AG04450 (cell line): ENCODE results near the gene LRMDA. TPM values are rescaled to one million over a fixed set of nuclear protein-coding genes. Genes with fewer than 3 reads are reported as not detected.
A peak's percentile ranks its signal among the peaks of the same experiment; 100 is the strongest.

ENCODE experiments used
- CTCF ChIA-PET: fragments of 300-600, 350-600 bp; formaldehyde crosslinking; extraction: SDS; loops from one replicate; lab custom pipeline; 2022; ENCODE audit warnings: antibody characterized with exemption, inconsistent platforms; lab: Charles Lee
- POLR2A ChIA-PET: fragments of 350-600 bp; formaldehyde crosslinking; extraction: SDS; loops from one replicate; lab custom pipeline; 2021; ENCODE audit warnings: antibody characterized with exemption, inconsistent platforms; lab: Yijun Ruan, JAX
- DNase-seq: peaks from one replicate; pipeline ENCODE4 v3.0.0-alpha.2; 2011; ENCODE audit warnings: low read depth, low spot score
- H3K27ac ChIP-seq: one replicate; pipeline ENCODE4 v1.5.1; 2012; ENCODE audit warnings: low read depth, low read length, control low read depth
- H3K27me3 ChIP-seq: one replicate; pipeline ENCODE4 v1.6.0; 2012; ENCODE audit warnings: low read length; ENCODE audit not compliant: control insufficient read depth, insufficient read depth
- H3K4me3 ChIP-seq: 2 replicates; pipeline ENCODE4 v1.5.1; 2011; ENCODE audit warnings: mild to moderate bottlenecking, low read depth, low read length, control low read depth
- H3K9me3 ChIP-seq: 2 replicates; pipeline ENCODE4 v1.5.1; 2012; ENCODE audit warnings: low read length; ENCODE audit not compliant: control insufficient read depth, insufficient read depth
- CTCF ChIP-seq: IDR thresholded peaks from 2 replicates; pipeline ENCODE4 v1.5.1; 2011; ENCODE audit warnings: low read depth, low read length, control low read depth, inconsistent platforms
- polyA plus RNA-seq: library from polyadenylated mRNA; depleted of rRNA; stranded (reverse); fragments of >200 nt; gene quantifications from 2 replicates; pipeline ENCODE4 v1.2.3, GENCODE V29; 2011

Gene LRMDA
- polyA plus RNA-seq, 1 experiment, result 0.12 TPM

DNA sequence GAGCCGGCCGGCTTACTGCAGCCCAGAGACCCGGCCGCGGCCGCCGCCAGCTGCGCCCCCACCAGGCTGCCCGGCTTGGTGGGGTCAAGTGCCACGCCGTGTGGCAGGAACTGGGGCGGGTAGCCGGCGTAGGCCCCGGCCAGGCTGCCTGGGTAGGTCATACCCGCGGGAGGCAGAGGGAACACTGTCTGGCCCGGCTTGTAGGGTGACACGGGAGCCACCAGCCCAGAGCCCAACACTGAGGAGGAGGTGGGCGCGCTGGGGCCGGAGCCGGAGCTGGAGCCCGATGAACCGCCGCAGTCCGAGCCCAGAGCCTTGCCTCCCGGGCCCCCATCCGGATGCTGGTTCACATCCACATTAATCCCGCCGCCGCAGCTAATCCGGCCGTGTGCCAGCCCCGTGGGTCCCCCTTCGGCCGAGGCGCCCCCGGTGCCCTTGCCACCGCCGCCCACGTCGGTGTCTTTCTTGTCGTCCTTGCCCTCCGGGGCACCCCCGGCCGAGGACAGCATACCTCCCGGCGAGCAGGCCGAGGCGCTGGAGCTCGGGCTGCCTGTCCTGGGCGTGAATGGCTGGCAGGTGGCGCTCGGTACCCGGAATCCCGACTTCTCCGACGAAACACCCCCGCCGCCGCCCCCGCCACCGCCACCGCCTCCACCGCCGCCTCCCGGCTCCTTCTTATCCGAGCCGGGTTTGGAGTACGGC, 31.8 kb upstream of the LRMDA start:
- CTCF ChIA-PET, result interaction anchor here (0.6 to 3.9 kb wide), 3 partner anchors 425 to 836 kb away, joined by 3 to 13 read pairs (median 3); no protein-coding TSS in a partner anchor
- TF ChIP-seq CTCF, result peak; percentile 39
- Histone ChIP-seq H3K9me3 (peaks cover 5% of the 10 kb centered on the region; the same call in 1 of the 2 replicates), H3K27ac (peak overlapping the region; percentile 88), H3K27me3 (peaks cover 17% of the 10 kb centered on the region), H3K4me3 (peak overlapping the region; percentile 100)
- DNase-seq, result no peak
- POLR2A ChIA-PET, result interaction anchor here (0.6 to 2.3 kb wide), 3 partner anchors 63 to 853 kb away, joined by 4 to 7 read pairs (median 7); no protein-coding TSS in a partner anchor

DNA sequence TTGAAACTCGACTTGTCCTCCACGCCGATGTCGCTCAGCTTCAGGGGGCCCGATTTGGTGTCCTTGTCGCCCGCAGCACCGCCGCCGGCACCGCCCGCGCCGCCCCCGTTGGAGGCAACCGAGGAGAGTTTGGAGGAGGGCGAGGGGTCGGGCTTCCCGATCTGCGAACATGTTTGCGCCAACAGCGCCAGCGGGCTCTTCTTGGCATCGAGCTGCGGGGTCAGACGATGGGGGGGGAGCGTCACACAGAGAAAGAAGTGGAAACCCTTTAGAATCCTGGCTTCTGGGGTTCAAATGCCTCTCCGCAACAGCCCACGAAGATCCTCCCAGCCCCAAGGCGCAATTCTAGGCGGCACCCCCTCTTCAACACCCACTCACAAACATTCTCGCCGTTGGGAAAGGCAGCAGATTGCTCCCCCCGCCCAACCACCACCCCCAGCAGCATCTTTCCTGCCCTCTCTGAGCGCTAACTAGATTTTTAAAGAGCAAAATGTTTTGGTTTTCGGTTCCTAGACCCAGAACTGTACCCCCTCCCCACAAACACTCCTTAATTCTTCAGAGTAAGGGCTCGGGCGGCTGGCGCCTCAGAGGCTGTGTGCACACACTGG, 31.2 kb upstream of the LRMDA start:
- Histone ChIP-seq H3K4me3 (peak overlapping the region; percentile 100), H3K27ac (peak overlapping the region; percentile 88), H3K9me3 (peaks cover 10% of the 10 kb centered on the region; the same call in 1 of the 2 replicates), H3K27me3 (peaks cover 23% of the 10 kb centered on the region)
- POLR2A ChIA-PET, result interaction anchor here (2.1 to 2.3 kb wide), 2 partner anchors 792 to 852 kb away, joined by 7 read pairs; no protein-coding TSS in a partner anchor
- no peak for DNase-seq
- TF ChIP-seq CTCF, result no peak
- CTCF ChIA-PET, result interaction anchor here (0.6 to 3.9 kb wide), 4 partner anchors 424 to 903 kb away, joined by 3 to 13 read pairs (median 4); no protein-coding TSS in a partner anchor

- H3K27ac ChIP-seq, result peak overlapping the region; percentile 93
- no peak for TF ChIP-seq CTCF
- POLR2A ChIA-PET, result interaction anchor here (0.7 to 2.3 kb wide), 10 partner anchors 29 to 1604 kb away, joined by 3 to 24 read pairs (median 6); no protein-coding TSS in a partner anchor
- peaks cover 16% of the 10 kb centered on the region for H3K9me3 ChIP-seq
- no peak for DNase-seq
- peaks cover 30% of the 10 kb centered on the region for H3K27me3 ChIP-seq
- H3K4me3 ChIP-seq, result peak overlapping the region; percentile 100
- CTCF ChIA-PET, result interaction anchor here (1.1 to 3.9 kb wide), 3 partner anchors 636 to 1604 kb away, joined by 4 to 13 read pairs (median 5); no protein-coding TSS in a partner anchor
Observed at GRCh38 chr10:75400771-75401568, 30.5 kb upstream of the LRMDA start.

- Histone ChIP-seq H3K27ac (peak within 1 kb of the TSS; percentile 93), H3K9me3 (peaks cover 22% of the 10 kb centered on the region), H3K4me3 (peak within 1 kb of the TSS; percentile 100), H3K27me3 (peaks cover 38% of the 10 kb centered on the region)
- DNase-seq, result peak; percentile 95
- CTCF ChIA-PET, result interaction anchor here (1.1 to 3.9 kb wide), 3 partner anchors 635 to 1604 kb away, joined by 4 to 13 read pairs (median 5); no protein-coding TSS in a partner anchor
- no peak; the same call in 1 of the 2 replicates for TF ChIP-seq CTCF
- POLR2A ChIA-PET, result interaction anchor here (0.6 to 2.3 kb wide), 17 partner anchors 10 to 1603 kb away, joined by 3 to 24 read pairs (median 4); no protein-coding TSS in a partner anchor
Observed at GRCh38 chr10:75401569-75402485, 29.6 kb upstream of the LRMDA start, which contains the start of gene ZNF503. ZNF503 (minus strand) TSS chr10:75401764; CDS start chr10:75401419, 345 bp downstream.
